ENCODE results near the gene ITGB1BP1.

DNA sequence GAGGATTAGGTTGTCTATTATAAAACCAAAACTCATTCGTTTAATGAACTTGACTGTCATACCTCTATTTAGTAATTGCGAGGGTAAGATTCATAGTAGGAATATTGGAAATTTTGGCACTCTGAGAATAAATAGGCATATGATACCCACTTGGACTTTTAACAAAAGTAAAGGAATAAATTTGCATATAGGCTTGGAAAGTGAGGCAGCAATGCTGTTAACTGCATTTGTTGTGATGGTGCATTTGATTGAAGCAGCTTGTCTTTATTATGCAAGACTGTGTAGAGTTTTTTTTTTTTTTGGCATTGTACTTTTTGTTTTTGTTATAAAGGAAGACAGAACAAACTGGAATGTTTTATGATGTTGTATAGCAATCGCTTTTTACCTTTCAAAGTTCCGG lies 18.9 kb downstream of the ITGB1BP1 start:
- TF ChIP-seq, protein P1, sequence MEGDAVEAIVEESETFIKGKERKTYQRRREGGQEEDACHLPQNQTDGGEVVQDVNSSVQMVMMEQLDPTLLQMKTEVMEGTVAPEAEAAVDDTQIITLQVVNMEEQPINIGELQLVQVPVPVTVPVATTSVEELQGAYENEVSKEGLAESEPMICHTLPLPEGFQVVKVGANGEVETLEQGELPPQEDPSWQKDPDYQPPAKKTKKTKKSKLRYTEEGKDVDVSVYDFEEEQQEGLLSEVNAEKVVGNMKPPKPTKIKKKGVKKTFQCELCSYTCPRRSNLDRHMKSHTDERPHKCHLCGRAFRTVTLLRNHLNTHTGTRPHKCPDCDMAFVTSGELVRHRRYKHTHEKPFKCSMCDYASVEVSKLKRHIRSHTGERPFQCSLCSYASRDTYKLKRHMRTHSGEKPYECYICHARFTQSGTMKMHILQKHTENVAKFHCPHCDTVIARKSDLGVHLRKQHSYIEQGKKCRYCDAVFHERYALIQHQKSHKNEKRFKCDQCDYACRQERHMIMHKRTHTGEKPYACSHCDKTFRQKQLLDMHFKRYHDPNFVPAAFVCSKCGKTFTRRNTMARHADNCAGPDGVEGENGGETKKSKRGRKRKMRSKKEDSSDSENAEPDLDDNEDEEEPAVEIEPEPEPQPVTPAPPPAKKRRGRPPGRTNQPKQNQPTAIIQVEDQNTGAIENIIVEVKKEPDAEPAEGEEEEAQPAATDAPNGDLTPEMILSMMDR (IDR thresholded peaks at IDR 0.05) = no peak
- TF ChIP-seq POLR2A (IDR thresholded peaks at IDR 0.05) (no peak), EP300 (IDR thresholded peaks at IDR 0.05) (no peak)

Data from tibial nerve (tissue), 4 donors.